Chondrocyte (in vitro differentiated cells): ENCODE data around the gene SPOCK1. TPM values are rescaled to one million over a fixed set of nuclear protein-coding genes. Genes with fewer than 3 reads are reported as not detected.

Experiments used
- DNase-seq: peaks from one replicate; pipeline ENCODE4 v3.0.0; 2021; ENCODE audit warnings: mixed read lengths, low spot score
- H3K27ac Mint-ChIP-seq: one replicate; pipeline ENCODE4 v1.8.0; 2021; ENCODE audit warnings: mild to moderate bottlenecking, moderate library complexity, mixed read lengths; ENCODE audit not compliant: unreplicated experiment
- H3K27me3 Mint-ChIP-seq: 2 replicates; pipeline ENCODE4 v1.8.0; 2021; ENCODE audit warnings: low read depth, mixed read lengths
- H3K36me3 Mint-ChIP-seq: 2 replicates; pipeline ENCODE4 v1.8.0; 2021; ENCODE audit warnings: low read depth, mixed read lengths
- H3K4me1 Mint-ChIP-seq: 2 replicates; pipeline ENCODE4 v1.8.0; 2021; ENCODE audit warnings: low read depth, mild to moderate bottlenecking, mixed read lengths
- H3K4me3 Mint-ChIP-seq: one replicate; pipeline ENCODE4 v1.8.0; 2021; ENCODE audit warnings: mild to moderate bottlenecking, moderate library complexity, mixed read lengths; ENCODE audit not compliant: unreplicated experiment
- H3K9me3 Mint-ChIP-seq: 2 replicates; pipeline ENCODE4 v1.8.0; 2021; ENCODE audit warnings: low read depth, mixed read lengths
- CTCF ChIP-seq: fragments of 200-600 bp; sonication (generic); IDR thresholded peaks from 2 replicates; pipeline ENCODE4 v1.5.0; 2021; ENCODE audit warnings: antibody characterized with exemption, mild to moderate bottlenecking, moderate library complexity
- total RNA-seq: library from RNA; stranded (reverse); gene quantifications from 3 replicates; pipeline ENCODE4 v1.2.1, GENCODE V29; 2021

The SPOCK1 gene
- total RNA-seq, 1 donor from 2014 or later: 127 TPM

- no peak for DNase-seq
- no peaks in the 10 kb centered on the region for H3K27me3 Mint-ChIP-seq
- H3K36me3 Mint-ChIP-seq: no peaks in the 10 kb centered on the region
- H3K27ac Mint-ChIP-seq: no peak overlapping the region
- TF ChIP-seq CTCF: no peak
- no peaks in the 10 kb centered on the region for H3K4me1 Mint-ChIP-seq
- H3K9me3 Mint-ChIP-seq: no peaks in the 10 kb centered on the region
- no peak overlapping the region for H3K4me3 Mint-ChIP-seq
Measured at GRCh38 chr5:137402436-137403187, 96.5 kb downstream of the SPOCK1 start.

- Mint-ChIP-seq H3K36me3 (no peaks in the 10 kb centered on the region), H3K4me1 (no peaks in the 10 kb centered on the region), H3K27ac (no peak overlapping the region), H3K4me3 (no peak overlapping the region), H3K9me3 (no peaks in the 10 kb centered on the region), H3K27me3 (no peaks in the 10 kb centered on the region)
- no peak for TF ChIP-seq CTCF
- DNase-seq: no peak
Measured at GRCh38 chr5:137401946-137402345, 97.2 kb downstream of the SPOCK1 start.

- DNase-seq: no peak
- Mint-ChIP-seq H3K36me3 (no peaks in the 10 kb centered on the region), H3K4me1 (no peaks in the 10 kb centered on the region), H3K27ac (no peak overlapping the region), H3K9me3 (no peaks in the 10 kb centered on the region), H3K27me3 (no peaks in the 10 kb centered on the region), H3K4me3 (no peak overlapping the region)
- TF ChIP-seq CTCF: no peak
Measured at GRCh38 chr5:137400571-137400970, 98.6 kb downstream of the SPOCK1 start.

- Mint-ChIP-seq H3K9me3 (no peaks in the 10 kb centered on the region), H3K36me3 (no peaks in the 10 kb centered on the region), H3K27ac (no peak overlapping the region), H3K4me3 (no peak overlapping the region), H3K27me3 (no peaks in the 10 kb centered on the region), H3K4me1 (no peaks in the 10 kb centered on the region)
- TF ChIP-seq CTCF: no peak
- no peak for DNase-seq
Measured at GRCh38 chr5:137399911-137400310, 99.2 kb downstream of the SPOCK1 start.

- Mint-ChIP-seq H3K27me3 (no peaks in the 10 kb centered on the region), H3K9me3 (no peaks in the 10 kb centered on the region), H3K27ac (no peak overlapping the region), H3K36me3 (no peaks in the 10 kb centered on the region), H3K4me1 (no peaks in the 10 kb centered on the region), H3K4me3 (no peak overlapping the region)
- DNase-seq: no peak
- TF ChIP-seq CTCF: no peak
Measured at GRCh38 chr5:137398751-137399150, 100.4 kb downstream of the SPOCK1 start.
